Jurkat, Clone E6-1 (cell line): Measurements from ENCODE around the gene DDRGK1. TPM values are rescaled to one million over a fixed set of nuclear protein-coding genes. Genes with fewer than 3 reads are reported as not detected.

ENCODE experiments used
- DNase-seq: peaks from one replicate; pipeline ENCODE4 v3.0.0-alpha.2; 2011; ENCODE audit warnings: low read depth, low spot score
- H3K4me3 ChIP-seq: 2 replicates; pipeline ENCODE4 v1.5.1; 2011; ENCODE audit warnings: mild to moderate bottlenecking, low read length, control low read depth, moderate library complexity
- polyA plus RNA-seq: library from polyadenylated mRNA; unstranded; fragments of >200 nt; gene quantifications from one replicate; pipeline ENCODE4 v1.2.1, GENCODE V29; 2012; ENCODE audit warnings: missing spikeins; ENCODE audit not compliant: insufficient read length, insufficient read depth

Gene DDRGK1
- 55.0 TPM for polyA plus RNA-seq

- DNase-seq: peak; percentile 73
Measured at GRCh38 chr20:3204124-3204794, at the start of gene DDRGK1. Gene DDRGK1 (minus strand): TSS chr20:3204682. CDS start chr20:3204627, 55 bp downstream.

GRCh38 chr20:3251806-3252205 is 47.3 kb upstream of the DDRGK1 start:
- no peak for DNase-seq
- no peak overlapping the region for H3K4me3 ChIP-seq

More at GRCh38 chr20:3204124-3204794, at the start of gene DDRGK1:
- peak within 1 kb of the TSS; percentile 96 for H3K4me3 ChIP-seq

GRCh38 chr20:3250091-3250504 is 45.6 kb upstream of the DDRGK1 start:
- DNase-seq: no peak
- no peak overlapping the region for H3K4me3 ChIP-seq

- no peak overlapping the region for H3K4me3 ChIP-seq
- no peak for DNase-seq
Measured at GRCh38 chr20:3248993-3249347, 44.5 kb upstream of the DDRGK1 start.

GRCh38 chr20:3248167-3248992 is 43.9 kb upstream of the DDRGK1 start:
- H3K4me3 ChIP-seq: no peak overlapping the region
- no peak for DNase-seq

GRCh38 chr20:3247638-3248037 is 43.2 kb upstream of the DDRGK1 start:
- no peak for DNase-seq
- H3K4me3 ChIP-seq: no peak overlapping the region

- no peak overlapping the region for H3K4me3 ChIP-seq
- DNase-seq: no peak
Measured at GRCh38 chr20:3246682-3247081, 42.2 kb upstream of the DDRGK1 start.

GRCh38 chr20:3245711-3246110 is 41.2 kb upstream of the DDRGK1 start:
- DNase-seq: no peak
- no peak overlapping the region for H3K4me3 ChIP-seq

- DNase-seq: no peak
- no peak overlapping the region for H3K4me3 ChIP-seq
Measured at GRCh38 chr20:3245156-3245555, 40.7 kb upstream of the DDRGK1 start.

GRCh38 chr20:3244613-3245012 is 40.1 kb upstream of the DDRGK1 start:
- no peak for DNase-seq
- H3K4me3 ChIP-seq: no peak overlapping the region

GRCh38 chr20:3243718-3244358 is 39.4 kb upstream of the DDRGK1 start:
- no peak for DNase-seq
- no peak overlapping the region for H3K4me3 ChIP-seq

- H3K4me3 ChIP-seq: no peak overlapping the region
Measured at GRCh38 chr20:3242172-3242692, 37.8 kb upstream of the DDRGK1 start.

GRCh38 chr20:3240776-3241363 is 36.4 kb upstream of the DDRGK1 start:
- no peak for DNase-seq
- H3K4me3 ChIP-seq: no peak overlapping the region

More at GRCh38 chr20:3242172-3242692, 37.8 kb upstream of the DDRGK1 start:
- DNase-seq: no peak

- DNase-seq: no peak
- H3K4me3 ChIP-seq: peak overlapping the region; percentile 62
Measured at GRCh38 chr20:3239867-3240775, 35.6 kb upstream of the DDRGK1 start.

- peak within 1 kb of the TSS; percentile 62 for H3K4me3 ChIP-seq
- DNase-seq: no peak
Measured at GRCh38 chr20:3239026-3239866, 34.8 kb upstream of the DDRGK1 start, which contains the start of gene SLC4A11. Gene SLC4A11 (minus strand): TSS chr20:3239190. CDS start chr20:3239137, 53 bp downstream.

GRCh38 chr20:3238616-3239025 is 34.1 kb upstream of the DDRGK1 start:
- peak overlapping the region; percentile 62 for H3K4me3 ChIP-seq
- DNase-seq: no peak

GRCh38 chr20:3237958-3238615 is 33.6 kb upstream of the DDRGK1 start:
- no peak for DNase-seq
- peak overlapping the region; percentile 62 for H3K4me3 ChIP-seq
